Mucosa of stomach (tissue), 1 donor: ENCODE results near the gene PLXNA4.

Experiments used
- H3K27me3 ChIP-seq: one replicate; pipeline ENCODE4 v1.7.0; 2013; ENCODE audit warnings: mild to moderate bottlenecking, low read length; ENCODE audit not compliant: control insufficient read depth, insufficient read depth
- H3K36me3 ChIP-seq: one replicate; pipeline ENCODE4 v1.7.0; 2013; ENCODE audit warnings: low read length; ENCODE audit not compliant: control insufficient read depth, insufficient read depth
- H3K4me1 ChIP-seq: one replicate; pipeline ENCODE4 v1.7.0; 2013; ENCODE audit warnings: mild to moderate bottlenecking, low read length; ENCODE audit not compliant: control insufficient read depth, insufficient read depth
- H3K4me3 ChIP-seq: one replicate; pipeline ENCODE4 v1.7.0; 2013; ENCODE audit warnings: low read length
- H3K9ac ChIP-seq: one replicate; pipeline ENCODE4 v1.7.0; 2013; ENCODE audit warnings: mild to moderate bottlenecking, low read length, moderate library complexity
- H3K9me3 ChIP-seq: one replicate; pipeline ENCODE4 v1.7.0; 2013; ENCODE audit warnings: mild to moderate bottlenecking, low read length, moderate library complexity; ENCODE audit not compliant: control insufficient read depth
- donor health status: Pancreatic carcinoma.

PLXNA4 gene

DNA sequence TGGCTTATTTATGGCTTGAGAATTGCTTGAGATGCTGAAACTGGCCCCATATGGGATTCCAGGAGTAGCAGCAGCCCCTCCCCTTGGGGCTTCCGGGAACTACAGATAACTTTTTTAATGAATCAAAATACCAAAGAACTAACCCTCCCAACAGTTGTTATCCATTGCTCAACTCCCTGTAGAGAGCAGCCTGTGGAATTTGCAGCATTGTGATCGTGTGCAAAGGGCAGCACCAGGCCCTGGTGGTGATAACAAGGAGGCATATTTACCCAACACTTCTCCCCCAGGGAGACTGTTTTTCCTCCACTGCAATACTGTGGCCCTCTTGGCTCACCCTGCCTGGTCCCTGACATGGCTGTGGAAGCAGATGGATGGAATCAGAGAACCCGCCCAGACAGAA, 196.2 kb downstream of the PLXNA4 start:
- no peak overlapping the region for H3K9ac ChIP-seq
- no peaks in the 10 kb centered on the region for H3K4me1 ChIP-seq

DNA sequence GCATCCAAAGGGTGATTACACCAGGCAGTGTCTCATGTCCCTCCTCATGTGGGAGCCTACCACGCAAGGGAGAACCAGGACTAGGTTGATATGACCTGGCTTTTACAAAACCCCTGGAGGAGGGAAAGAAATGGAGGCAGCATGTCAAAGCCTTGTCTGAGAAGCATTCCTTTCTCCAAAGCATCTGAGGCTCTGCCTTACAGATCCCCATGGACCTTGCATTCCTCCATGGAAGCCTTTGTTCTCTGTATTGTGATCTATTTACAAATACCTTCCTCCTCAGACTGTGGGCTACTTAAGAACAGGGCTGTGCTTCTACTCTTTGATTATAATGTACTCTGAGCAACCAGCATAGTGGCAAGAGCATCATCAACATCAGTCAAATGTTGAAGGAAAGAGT, 197.0 kb downstream of the PLXNA4 start:
- no peak overlapping the region for H3K4me3 ChIP-seq
- H3K9ac ChIP-seq, result no peak overlapping the region
- H3K27me3 ChIP-seq, result peaks cover 1% of the 10 kb centered on the region
- H3K4me1 ChIP-seq, result no peaks in the 10 kb centered on the region
- no peaks in the 10 kb centered on the region for H3K36me3 ChIP-seq
- no peaks in the 10 kb centered on the region for H3K9me3 ChIP-seq

More for the DNA sequence above, 196.2 kb downstream of the PLXNA4 start:
- H3K36me3 ChIP-seq, result no peaks in the 10 kb centered on the region
- H3K9me3 ChIP-seq, result no peaks in the 10 kb centered on the region
- no peak overlapping the region for H3K4me3 ChIP-seq
- H3K27me3 ChIP-seq, result peaks cover 5% of the 10 kb centered on the region

GRCh38 chr7:132377703-132378584, 198.3 kb downstream of the PLXNA4 start:
- Histone ChIP-seq H3K9ac (no peak overlapping the region), H3K4me1 (no peaks in the 10 kb centered on the region), H3K36me3 (no peaks in the 10 kb centered on the region), H3K27me3 (no peaks in the 10 kb centered on the region), H3K9me3 (no peaks in the 10 kb centered on the region), H3K4me3 (no peak overlapping the region)

DNA sequence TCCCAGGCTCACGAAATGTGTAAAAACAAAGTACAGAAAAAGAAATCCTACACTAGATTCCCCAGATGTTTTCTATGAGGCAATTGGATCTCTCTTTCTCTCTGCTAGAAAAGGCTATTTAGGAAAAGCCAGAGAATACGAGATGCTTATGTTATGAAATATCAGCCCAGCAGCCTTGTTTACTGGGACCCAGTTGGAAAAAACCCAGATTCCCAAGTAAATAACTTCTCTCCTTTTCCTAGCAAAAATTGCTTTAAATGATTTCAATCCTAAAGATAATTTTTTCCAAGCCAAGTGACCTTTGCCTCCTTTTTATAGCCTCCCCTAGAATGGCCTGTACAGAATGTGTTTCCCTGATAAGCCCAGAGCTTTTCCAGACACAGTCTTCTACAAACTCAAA, 199.3 kb downstream of the PLXNA4 start:
- no peaks in the 10 kb centered on the region for H3K36me3 ChIP-seq
- H3K9me3 ChIP-seq, result no peaks in the 10 kb centered on the region
- H3K4me1 ChIP-seq, result no peaks in the 10 kb centered on the region
- H3K4me3 ChIP-seq, result no peak overlapping the region
- H3K27me3 ChIP-seq, result no peaks in the 10 kb centered on the region
- no peak overlapping the region for H3K9ac ChIP-seq

DNA sequence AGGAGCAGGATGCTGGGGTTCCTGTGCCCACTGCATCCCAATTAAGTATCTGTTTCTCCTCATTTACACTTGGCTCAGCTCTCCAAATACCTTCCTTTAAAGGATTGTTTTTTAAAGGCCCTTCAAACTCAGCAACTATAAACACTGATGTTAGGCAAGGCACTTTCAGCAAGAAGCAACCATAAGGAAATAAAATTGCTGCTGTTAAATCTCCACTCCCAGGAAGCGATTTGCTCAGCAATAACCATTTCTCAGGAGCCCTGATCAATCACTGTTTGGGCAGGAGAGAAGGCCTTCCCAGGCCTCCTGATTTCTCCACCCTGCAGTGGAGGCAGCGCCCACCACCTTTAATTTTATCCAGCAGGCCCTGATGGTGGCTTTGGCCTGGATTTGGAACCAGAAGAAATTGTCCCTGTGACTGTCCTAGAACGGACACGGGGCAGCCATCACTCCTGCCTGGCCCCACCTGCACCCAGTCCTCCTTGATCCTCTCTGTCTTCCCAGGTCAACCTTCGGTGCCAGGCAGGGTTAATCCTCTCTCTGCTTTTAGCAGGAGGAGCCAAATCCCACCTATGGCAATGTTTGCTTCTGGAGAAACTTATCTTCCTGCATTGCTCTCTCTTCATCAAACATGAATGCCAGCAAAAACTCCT, 199.8 kb downstream of the PLXNA4 start:
- no peaks in the 10 kb centered on the region for H3K4me1 ChIP-seq
- H3K9me3 ChIP-seq, result no peaks in the 10 kb centered on the region
- no peak overlapping the region for H3K4me3 ChIP-seq
- no peak overlapping the region for H3K9ac ChIP-seq
- no peaks in the 10 kb centered on the region for H3K36me3 ChIP-seq
- H3K27me3 ChIP-seq, result no peaks in the 10 kb centered on the region

DNA sequence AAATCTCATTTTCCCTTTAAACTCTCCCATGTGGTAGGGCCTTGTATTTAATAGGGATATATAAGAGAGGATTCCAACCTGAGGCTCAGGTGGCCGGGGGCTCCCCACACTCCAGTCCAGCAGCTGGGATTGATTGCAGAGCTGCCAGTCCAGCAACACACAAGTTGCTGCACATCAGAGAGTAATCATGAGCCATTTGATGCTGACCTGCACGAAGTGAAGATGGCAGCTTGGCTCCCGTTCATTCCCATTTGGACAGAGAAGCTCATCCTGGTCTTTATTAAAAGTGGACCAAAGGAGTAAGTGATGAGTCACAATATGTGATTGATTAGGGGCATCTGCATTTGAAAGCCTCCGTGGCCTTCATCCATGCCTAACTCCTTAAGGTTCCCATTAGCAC, 202.4 kb downstream of the PLXNA4 start:
- H3K4me3 ChIP-seq, result no peak overlapping the region
- no peaks in the 10 kb centered on the region for H3K27me3 ChIP-seq
- H3K9me3 ChIP-seq, result no peaks in the 10 kb centered on the region
- H3K9ac ChIP-seq, result no peak overlapping the region
- H3K4me1 ChIP-seq, result no peaks in the 10 kb centered on the region
- no peaks in the 10 kb centered on the region for H3K36me3 ChIP-seq

DNA sequence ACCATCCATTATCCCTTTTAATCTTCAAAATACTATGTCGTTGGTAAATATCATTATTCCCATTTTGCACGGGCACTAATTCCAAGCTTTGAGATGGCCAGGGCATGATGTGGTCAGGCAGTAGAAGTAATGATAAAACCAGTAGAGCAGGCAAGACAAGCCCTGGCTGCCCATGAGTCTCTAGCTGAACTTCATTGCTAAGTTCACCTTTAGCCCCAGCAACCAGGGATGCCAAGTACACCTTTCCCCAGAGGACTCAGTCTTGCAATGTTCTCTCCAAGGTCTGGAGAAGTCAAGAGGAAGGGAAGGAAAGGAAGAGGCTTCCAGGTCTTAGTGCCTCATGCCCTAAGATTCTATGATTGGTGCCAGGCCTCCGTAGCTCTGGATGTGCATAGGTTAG, 203.2 kb downstream of the PLXNA4 start:
- no peaks in the 10 kb centered on the region for H3K36me3 ChIP-seq
- no peak overlapping the region for H3K9ac ChIP-seq
- H3K4me3 ChIP-seq, result no peak overlapping the region
- H3K9me3 ChIP-seq, result no peaks in the 10 kb centered on the region
- H3K4me1 ChIP-seq, result no peaks in the 10 kb centered on the region
- H3K27me3 ChIP-seq, result no peaks in the 10 kb centered on the region

DNA sequence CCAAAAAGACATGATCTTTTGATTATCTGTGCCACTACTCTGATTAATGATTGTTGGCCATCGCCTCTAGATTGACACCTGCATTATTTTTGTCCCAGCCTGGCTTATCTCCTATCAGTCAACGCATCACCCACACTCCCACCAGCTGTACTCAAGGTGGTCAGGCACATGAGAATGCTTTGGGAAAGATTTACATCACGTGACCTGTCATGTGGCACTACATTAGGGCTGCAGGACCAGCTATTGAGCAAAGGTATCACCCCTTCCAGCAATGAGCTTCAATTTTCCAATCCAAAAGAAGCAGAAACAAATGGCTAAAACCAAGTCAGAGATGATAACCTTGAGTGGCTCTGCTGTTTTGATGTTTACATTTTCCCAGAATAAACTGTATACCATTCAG, 204.3 kb downstream of the PLXNA4 start:
- Histone ChIP-seq H3K4me3 (no peak overlapping the region), H3K9ac (no peak overlapping the region), H3K9me3 (no peaks in the 10 kb centered on the region), H3K27me3 (no peaks in the 10 kb centered on the region), H3K4me1 (no peaks in the 10 kb centered on the region), H3K36me3 (no peaks in the 10 kb centered on the region)

- no peak overlapping the region for H3K9ac ChIP-seq
- H3K27me3 ChIP-seq, result no peaks in the 10 kb centered on the region
- H3K9me3 ChIP-seq, result no peaks in the 10 kb centered on the region
- no peaks in the 10 kb centered on the region for H3K4me1 ChIP-seq
- H3K36me3 ChIP-seq, result no peaks in the 10 kb centered on the region
- no peak overlapping the region for H3K4me3 ChIP-seq
These were observed 207.9 kb downstream of the PLXNA4 start for GRCh38 chr7:132368246-132368900.

DNA sequence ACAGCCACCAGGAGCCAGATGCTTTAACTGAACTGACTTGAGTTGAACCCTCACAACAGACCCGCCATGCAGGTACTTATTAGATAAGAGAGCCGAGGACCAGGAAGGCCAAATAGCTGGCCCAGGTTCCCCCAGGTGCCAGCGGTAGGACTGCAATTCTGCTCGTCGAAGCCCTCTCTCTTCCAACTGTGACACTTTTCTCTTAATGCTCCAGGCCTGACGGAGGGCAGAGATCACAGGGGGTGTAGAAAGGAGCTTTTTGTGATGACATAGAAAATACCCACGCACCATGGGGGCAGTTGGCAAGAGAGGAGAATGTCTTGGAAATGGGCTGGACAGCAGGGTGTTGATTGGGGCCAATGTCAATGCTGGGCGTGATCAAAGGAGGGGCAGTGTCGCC, 208.5 kb downstream of the PLXNA4 start:
- H3K4me3 ChIP-seq, result no peak overlapping the region
- H3K36me3 ChIP-seq, result no peaks in the 10 kb centered on the region
- H3K4me1 ChIP-seq, result no peaks in the 10 kb centered on the region
- H3K9me3 ChIP-seq, result no peaks in the 10 kb centered on the region
- no peak overlapping the region for H3K9ac ChIP-seq
- H3K27me3 ChIP-seq, result no peaks in the 10 kb centered on the region

DNA sequence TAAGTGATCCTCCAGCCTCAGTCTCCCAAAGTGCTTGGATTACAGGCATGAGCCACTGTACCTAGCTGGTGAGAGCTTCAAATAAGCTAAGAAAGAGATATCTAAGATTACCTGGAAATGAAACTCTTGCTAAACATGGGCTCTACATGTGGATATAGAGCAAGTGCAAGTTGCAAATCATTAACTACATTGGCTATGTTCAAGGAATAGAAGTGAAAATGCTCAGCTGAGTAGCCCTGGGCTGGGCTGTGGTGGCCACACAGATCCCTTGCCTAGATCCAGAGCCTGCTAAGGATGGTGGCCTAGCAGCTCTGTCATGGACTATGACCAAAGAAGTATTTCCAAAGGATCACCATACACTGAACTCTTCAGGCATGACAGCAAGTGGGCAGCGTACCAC, 209.3 kb downstream of the PLXNA4 start:
- no peak overlapping the region for H3K4me3 ChIP-seq
- H3K36me3 ChIP-seq, result no peaks in the 10 kb centered on the region
- H3K9me3 ChIP-seq, result no peaks in the 10 kb centered on the region
- no peak overlapping the region for H3K9ac ChIP-seq
- H3K27me3 ChIP-seq, result no peaks in the 10 kb centered on the region
- no peaks in the 10 kb centered on the region for H3K4me1 ChIP-seq

DNA sequence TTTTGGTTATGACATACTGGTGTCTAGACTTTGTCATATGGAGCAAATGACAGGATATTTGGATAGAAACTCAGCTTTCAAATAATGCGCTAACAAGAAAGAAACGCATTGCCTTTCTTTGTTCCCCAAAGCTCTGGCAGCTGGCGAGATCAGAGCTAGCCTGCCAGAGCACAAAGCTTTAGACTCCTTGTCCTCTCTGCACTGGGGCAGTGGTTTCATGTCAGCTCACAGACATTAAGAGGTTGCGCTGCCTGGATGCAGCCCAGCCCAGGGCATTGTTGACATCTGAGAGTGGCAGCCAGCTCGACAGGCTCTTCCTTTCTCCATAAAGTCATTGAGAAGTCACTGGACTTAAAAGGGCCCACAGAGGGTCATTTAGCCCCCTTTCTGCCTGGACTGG, 212.0 kb downstream of the PLXNA4 start:
- H3K27me3 ChIP-seq, result no peaks in the 10 kb centered on the region
- no peaks in the 10 kb centered on the region for H3K9me3 ChIP-seq
- H3K4me3 ChIP-seq, result no peak overlapping the region
- no peak overlapping the region for H3K9ac ChIP-seq
- H3K4me1 ChIP-seq, result no peaks in the 10 kb centered on the region
- H3K36me3 ChIP-seq, result no peaks in the 10 kb centered on the region
